ENCODE measurements around the gene TMSB4Y. TPM values are rescaled to one million over a fixed set of nuclear protein-coding genes. Genes with fewer than 3 reads are reported as not detected.

TMSB4Y gene
- 0.48 TPM for total RNA-seq

DNA sequence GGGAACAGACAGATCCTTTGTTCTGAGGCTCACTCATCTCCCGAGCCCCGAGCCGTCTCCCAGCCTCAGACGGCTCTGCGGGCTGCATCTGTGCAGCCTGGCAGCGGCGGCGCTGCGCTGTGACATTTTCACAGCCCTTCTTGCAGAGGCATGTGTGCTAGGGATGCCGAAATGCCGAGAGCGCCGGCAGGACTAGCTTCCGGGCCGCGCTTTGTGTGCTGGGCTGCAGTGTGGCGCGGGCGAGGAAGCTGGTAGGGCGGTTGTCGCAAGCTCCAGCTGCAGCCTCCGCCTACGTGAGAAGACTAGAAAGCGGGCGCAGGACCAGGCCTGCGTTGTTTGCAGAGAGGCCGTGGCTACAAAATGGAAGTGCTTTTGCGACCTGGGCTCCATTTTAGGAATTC, at the start of gene TMSB4Y:
TSS of gene TMSB4Y (plus strand) at position 332 of the 401 bp plus-strand sequence.
- peak; percentile 81 for DNase-seq (ENCODE audit: low spot score)
- peak; percentile 97 for ATAC-seq

DNA sequence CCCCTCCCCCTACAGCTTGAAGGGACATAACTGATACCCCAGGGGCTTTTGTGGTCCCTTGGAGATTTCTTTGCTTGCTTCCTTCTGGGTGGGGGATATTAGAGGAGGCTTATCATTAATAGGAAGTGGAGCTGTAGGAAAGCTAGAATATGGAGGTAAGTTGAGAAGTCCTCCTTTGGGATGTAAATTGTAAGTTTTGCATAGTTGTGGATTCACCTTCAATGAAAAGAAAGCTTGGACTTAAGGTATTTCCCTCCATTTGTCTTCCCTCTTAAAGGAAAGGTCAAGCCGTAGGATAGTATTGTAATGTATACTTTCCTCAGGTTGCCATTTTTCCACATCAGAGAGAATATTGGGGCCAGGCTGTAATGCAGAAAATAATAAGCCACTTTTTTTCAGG, 39.5 kb upstream of the TMSB4Y start:
- no peak for ATAC-seq
- no peak for DNase-seq (ENCODE audit: low spot score)

DNA sequence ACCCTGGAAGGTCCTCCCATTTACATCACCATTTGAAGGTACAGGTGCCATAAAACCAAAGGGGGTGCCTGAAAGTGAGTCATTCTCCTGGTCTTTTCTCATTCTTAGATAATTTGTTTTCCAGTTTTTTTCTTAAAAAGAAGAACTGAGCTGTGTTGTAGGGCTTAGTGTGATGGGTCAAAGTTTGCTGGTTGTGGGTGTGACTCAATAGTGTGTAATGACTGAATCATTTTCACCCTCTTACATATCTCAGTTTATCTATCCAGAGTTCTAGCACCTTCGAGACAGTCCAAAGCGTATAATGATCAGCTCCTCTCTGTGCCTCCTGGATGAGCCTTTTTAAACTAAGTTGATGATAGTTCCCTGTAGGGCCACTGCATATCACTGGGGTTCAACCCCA, 32.6 kb upstream of the TMSB4Y start:
- DNase-seq (ENCODE audit: low spot score) (no peak), ATAC-seq (no peak)

DNA sequence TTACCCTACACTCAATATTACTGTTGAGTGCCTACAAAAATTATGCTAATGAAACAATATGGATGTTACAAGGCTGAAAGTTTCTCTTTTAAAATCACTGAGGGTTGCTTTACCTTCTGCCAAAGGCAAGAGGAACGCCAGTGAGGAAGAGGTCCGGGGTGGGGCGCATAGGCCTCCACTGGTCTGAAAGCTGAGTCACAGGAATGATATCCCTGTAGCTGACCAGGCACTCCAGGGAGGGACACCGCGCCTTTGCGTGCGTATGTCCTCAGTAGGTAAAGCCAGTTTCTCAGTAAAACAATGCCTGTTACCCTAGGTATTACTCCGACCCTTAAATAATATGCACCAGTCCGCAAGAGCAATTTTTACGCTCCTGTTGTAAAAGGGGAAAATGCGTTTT, 1.4 kb upstream of the TMSB4Y start:
- ATAC-seq (no peak), DNase-seq (ENCODE audit: low spot score) (no peak)

GRCh38 chrY:13704121-13704930, 627 bp downstream of the TMSB4Y start:
- ATAC-seq (peak; percentile 66), DNase-seq (ENCODE audit: low spot score) (peak; percentile 46)

GRCh38 chrY:13705197-13705596, 1.5 kb downstream of the TMSB4Y start:
- DNase-seq (ENCODE audit: low spot score) (no peak), ATAC-seq (no peak)

DNA sequence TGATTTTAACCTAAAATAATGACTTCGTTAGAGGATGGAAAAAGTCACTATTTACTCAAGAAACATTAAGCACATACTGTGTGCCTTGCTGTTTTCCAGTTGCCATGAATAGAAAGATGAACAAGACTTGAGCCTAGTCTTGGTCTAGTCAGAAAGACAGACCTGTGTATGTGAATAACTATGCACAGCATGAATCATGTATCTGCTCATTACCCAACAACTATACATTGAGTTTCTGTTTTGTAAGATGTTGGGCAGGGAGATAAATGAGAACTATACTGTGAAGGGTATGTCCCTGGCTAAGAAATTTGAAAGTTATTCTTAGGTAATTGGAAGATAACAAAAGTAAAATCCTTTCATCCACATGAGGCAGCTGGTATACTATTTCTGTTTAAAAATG, 4.3 kb downstream of the TMSB4Y start:
- ATAC-seq (no peak), DNase-seq (ENCODE audit: low spot score) (no peak)

DNA sequence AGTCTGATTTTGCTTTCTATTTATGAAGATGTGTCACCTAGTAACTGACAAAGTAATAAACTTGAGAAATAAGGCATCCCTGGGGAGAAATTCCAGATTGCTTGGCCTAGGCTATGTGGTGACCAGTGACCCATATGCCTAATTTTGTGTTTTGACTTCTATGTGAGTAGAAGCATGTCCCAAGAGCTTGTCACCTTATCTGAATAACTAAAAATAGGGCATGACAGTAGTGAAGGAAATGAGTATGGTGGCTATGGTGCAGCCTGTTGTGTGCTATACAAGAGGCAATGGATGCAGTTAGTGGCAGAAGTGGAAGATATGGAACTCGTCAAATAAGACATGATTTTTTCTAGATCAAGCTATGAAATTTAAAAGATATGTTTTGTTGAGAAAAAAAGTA, 15.3 kb downstream of the TMSB4Y start:
- DNase-seq (ENCODE audit: low spot score) (no peak), ATAC-seq (no peak)

DNA sequence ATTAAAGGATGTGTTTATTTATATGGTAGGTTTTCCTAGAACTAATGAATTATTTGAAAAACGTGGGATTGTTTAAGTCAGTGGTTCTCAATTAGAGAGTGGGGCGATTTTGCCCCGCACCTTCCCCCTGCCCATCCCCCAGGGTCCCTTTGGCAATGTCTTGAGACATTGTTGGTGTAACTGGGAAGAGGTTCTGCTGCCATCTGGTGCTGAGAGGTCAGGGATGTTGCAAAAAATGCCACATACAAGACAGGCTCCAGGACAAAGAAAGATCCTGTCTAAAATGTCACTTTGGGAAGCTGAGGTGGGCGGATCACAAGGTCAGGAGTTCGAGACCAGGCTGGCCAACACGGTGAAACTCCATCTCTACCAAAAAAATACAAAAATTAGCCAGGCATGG, 25.8 kb downstream of the TMSB4Y start:
- no peak for DNase-seq (ENCODE audit: low spot score)
- ATAC-seq: peak; percentile 62

DNA sequence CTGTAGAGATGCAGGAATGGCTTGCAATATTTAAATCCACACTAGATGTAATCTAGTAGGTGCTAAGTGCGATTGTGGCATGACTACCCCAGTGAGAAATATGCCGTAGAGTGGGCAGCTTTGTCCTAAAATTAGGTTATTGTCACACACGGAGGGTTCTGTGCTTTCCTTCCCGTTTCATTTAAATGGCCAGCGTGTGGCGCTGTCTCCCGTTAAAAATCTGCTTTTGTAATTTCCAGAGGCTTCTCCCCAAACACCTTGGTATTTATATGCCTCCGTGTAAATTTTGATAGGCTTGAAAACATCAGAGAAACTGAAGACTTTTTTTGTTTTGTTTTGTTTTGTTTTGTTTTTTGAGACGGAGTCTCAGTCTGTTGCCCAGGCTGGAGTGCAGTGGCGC, 34.9 kb downstream of the TMSB4Y start:
- no peak for DNase-seq (ENCODE audit: low spot score)
- peak; percentile 68 for ATAC-seq

GRCh38 chrY:13751289-13752071, 47.8 kb downstream of the TMSB4Y start:
- ATAC-seq (peak; percentile 59), DNase-seq (ENCODE audit: low spot score) (no peak)

- no peak for DNase-seq (ENCODE audit: low spot score)
- ATAC-seq: no peak
These were observed 51.0 kb downstream of the TMSB4Y start for GRCh38 chrY:13754661-13755060.

Other genes starting within 250 kb of the TMSB4Y start
- 10.3 TPM for gene UTY, start 223.9 kb upstream of the TMSB4Y start, total RNA-seq